Lung (tissue), 12 donors: ENCODE data around the gene C9orf153. TPM values are rescaled to one million over a fixed set of nuclear protein-coding genes. Genes with fewer than 3 reads are reported as not detected.

Experiments
- ATAC-seq: fragments of 200-7000 bp; cut with Tn5 transposase; one replicate; pipeline ENCODE4 v1.9.1; 2020; ENCODE audit warnings: moderate number of reproducible peaks; ENCODE audit not compliant: insufficient read depth, low FRiP score
- DNase-seq, 3 donors: peaks; one replicate each; pipeline ENCODE4 v3.0.0-alpha.2; 2013 to 2017
- H3K27ac ChIP-seq, 2 donors: one replicate each; pipeline ENCODE4 v1.5.1; 2013; ENCODE audit warnings: mild to moderate bottlenecking in 2 of 2, moderate library complexity in 2 of 2, control low read depth in 1 of 2, inconsistent platforms in 1 of 2, low read depth in 1 of 2, low read length in 1 of 2
- H3K27me3 ChIP-seq, 3 donors: one replicate each; pipeline ENCODE4 v1.5.1; 2013; ENCODE audit warnings: low read length in 2 of 3; ENCODE audit not compliant: control insufficient read depth in 3 of 3, insufficient read depth in 3 of 3
- H3K36me3 ChIP-seq, 4 donors: one replicate each; pipeline ENCODE4 v1.5.1; 2013; ENCODE audit warnings: low read length in 4 of 4, mild to moderate bottlenecking in 1 of 4, moderate library complexity in 1 of 4; ENCODE audit not compliant: control insufficient read depth in 4 of 4, insufficient read depth in 4 of 4
- H3K4me1 ChIP-seq, 5 donors: one replicate each; pipeline ENCODE4 v1.5.1; 2013; ENCODE audit warnings: low read length in 5 of 5, mild to moderate bottlenecking in 2 of 5, moderate library complexity in 1 of 5; ENCODE audit not compliant: control insufficient read depth in 5 of 5, insufficient read depth in 5 of 5
- H3K4me3 ChIP-seq: one replicate; pipeline ENCODE4 v1.5.1; 2013; ENCODE audit warnings: mild to moderate bottlenecking, control low read depth, moderate library complexity
- H3K9ac ChIP-seq, 2 donors: one replicate each; pipeline ENCODE4 v1.5.1; 2013; ENCODE audit warnings: low read length in 2 of 2, control low read depth in 1 of 2; ENCODE audit not compliant: insufficient read depth in 1 of 2
- H3K9me3 ChIP-seq, 4 donors: one replicate each; pipeline ENCODE4 v1.5.1; 2013; ENCODE audit warnings: low read length in 3 of 4, mild to moderate bottlenecking in 1 of 4, moderate library complexity in 1 of 4; ENCODE audit not compliant: control insufficient read depth in 4 of 4, insufficient read depth in 3 of 4
- CTCF ChIP-seq: IDR thresholded peaks from 2 replicates; pipeline ENCODE4 v1.5.1; 2012; ENCODE audit warnings: mild to moderate bottlenecking; ENCODE audit errors: control extremely low read depth, extremely low read depth
- WGBS, 2 donors: extraction: QIAGEN DNeasy Blood & Tissue Kit; methylation state at CpG; one replicate each; pipeline ENCODE4 v1.1.7; 2013; 5-methylcytosine and 5-hydroxymethylcytosine counted together
- polyA plus RNA-seq, 2 donors: library from polyadenylated mRNA; stranded (reverse); fragments of 200-250 nt; gene quantifications; one replicate each; pipeline ENCODE4 v1.2.1, GENCODE V29; 2013
- total RNA-seq, 2 donors: library from RNA; depleted of rRNA in 1 of 2; stranded (reverse); fragments of >200 nt in 1 of 2; gene quantifications; one replicate each; pipeline ENCODE4 v1.2.1, GENCODE V29; 2014 to 2021
- donor health status: control.
- donor health status: control.
- donor health status: Bipolar disorder and iron deficiency.
- donor health status: healthy.
- donor health status: DM: yes; HTN: yes; CAD: no.

C9orf153 gene
- total and polyA plus RNA-seq, 4 donors: 0.02 to 2.7 (median 0.19) TPM

GRCh38 chr9:86274821-86275643, 15.6 kb upstream of the C9orf153 start:
- ATAC-seq (no peak), DNase-seq (no peak)
- Histone ChIP-seq H3K36me3 (peaks cover 12 to 23% (median 18%) of the 10 kb centered on the region in 4 donors), H3K4me1 (peaks cover 0 to 15% (median 7%) of the 10 kb centered on the region in 5 donors), H3K4me3 (no peak overlapping the region), H3K9me3 (no peaks in the 10 kb centered on the region), H3K27ac (no peak overlapping the region), H3K27me3 (no peaks in the 10 kb centered on the region), H3K9ac (no peak overlapping the region)
- no peak for TF ChIP-seq CTCF
- 83 to 89% methylated on average over 7 of the region's 7 CpGs for WGBS, 2 donors

DNA sequence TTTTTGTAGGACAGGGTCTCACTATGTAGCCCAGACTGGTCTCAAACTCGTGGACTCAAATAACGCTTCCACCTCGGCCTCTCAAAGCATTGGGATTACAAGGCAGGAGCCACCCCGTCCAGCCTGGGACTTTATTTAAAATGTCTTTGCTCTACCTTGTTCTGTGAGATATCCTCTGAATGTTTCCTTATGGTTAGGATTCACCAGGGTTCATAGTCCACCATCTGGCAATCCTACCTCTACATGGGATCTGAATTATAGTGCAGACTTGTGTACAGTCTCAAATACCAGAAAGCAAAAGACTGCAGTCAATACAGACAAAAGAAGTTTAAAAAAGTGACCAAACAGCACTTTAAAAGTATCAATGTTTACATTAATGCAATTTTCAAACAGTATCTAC, 12.8 kb upstream of the C9orf153 start:
- H3K4me1 ChIP-seq: peaks cover 0 to 11% (median 4%) of the 10 kb centered on the region in 5 donors
- H3K9ac ChIP-seq: no peak overlapping the region
- no peak overlapping the region for H3K4me3 ChIP-seq
- H3K27ac ChIP-seq: no peak overlapping the region
- WGBS, 2 donors: 95 to 96% methylated on average over 4 of the region's 4 CpGs
- ATAC-seq (no peak), DNase-seq (no peak)
- no peaks in the 10 kb centered on the region for H3K9me3 ChIP-seq
- no peak for TF ChIP-seq CTCF
- peaks cover 13 to 22% (median 18%) of the 10 kb centered on the region in 4 donors for H3K36me3 ChIP-seq
- H3K27me3 ChIP-seq: no peaks in the 10 kb centered on the region

DNA sequence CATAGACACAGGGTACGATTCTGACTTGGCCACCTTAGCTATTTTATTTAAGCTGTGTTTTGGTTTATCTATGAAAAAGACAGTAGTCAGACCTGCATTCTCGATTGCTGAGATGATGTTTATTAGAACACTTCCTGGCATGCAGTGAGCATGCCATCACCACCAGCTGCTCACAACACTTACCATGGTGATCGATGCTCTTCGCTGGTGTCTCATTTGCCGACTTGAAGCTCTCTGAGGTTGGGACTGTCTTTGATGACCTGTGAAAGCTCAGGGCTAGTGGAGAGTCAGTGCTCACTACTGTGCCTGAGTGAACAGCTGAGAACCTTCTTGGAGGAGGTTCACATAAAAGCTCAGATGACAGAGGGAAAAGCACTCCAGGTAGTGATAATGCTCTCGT, 4.4 kb upstream of the C9orf153 start:
- peaks cover 0 to 8% (median 0%) of the 10 kb centered on the region in 5 donors for H3K4me1 ChIP-seq
- ATAC-seq: no peak
- DNase-seq: no peak
- H3K27me3 ChIP-seq: no peaks in the 10 kb centered on the region
- H3K4me3 ChIP-seq: no peak overlapping the region
- no peaks in the 10 kb centered on the region for H3K9me3 ChIP-seq
- H3K9ac ChIP-seq: no peak overlapping the region
- H3K36me3 ChIP-seq: peaks cover 3 to 27% (median 11%) of the 10 kb centered on the region in 4 donors
- no peak for TF ChIP-seq CTCF
- no peak overlapping the region for H3K27ac ChIP-seq
- WGBS, 2 donors: 83 to 85% methylated on average over 6 of the region's 6 CpGs
